ENCODE results near the gene CAMK1.

GRCh38 chr3:9804996-9805395, 35.2 kb upstream of the CAMK1 start:
- TF ChIP-seq CTCF (IDR thresholded peaks at IDR 0.05; ENCODE audit: low read depth, low read length), result no peak
- no peak for TF ChIP-seq POLR2A (IDR thresholded peaks at IDR 0.05; ENCODE audit: extremely low read depth, insufficient read length)
